Ishikawa (cell line): ENCODE measurements around the gene STARD10.

Experiments used
- CEBPB ChIP-seq: IDR thresholded peaks from 2 replicates; pipeline ENCODE4 v1.6.1; 2012
- CREB1 ChIP-seq: IDR thresholded peaks from 2 replicates; pipeline ENCODE4 v1.6.1; 2012; ENCODE audit warnings: low read depth
- EGR1 ChIP-seq: IDR thresholded peaks from 2 replicates; pipeline ENCODE4 v1.6.1; 2012
- EP300 ChIP-seq: IDR thresholded peaks from 2 replicates; pipeline ENCODE4 v1.6.1; 2012; ENCODE audit warnings: borderline replicate concordance
- FOXM1 ChIP-seq: IDR thresholded peaks from 2 replicates; pipeline ENCODE4 v1.6.1; 2012; ENCODE audit warnings: low read depth, borderline replicate concordance
- MAX ChIP-seq: IDR thresholded peaks from 2 replicates; pipeline ENCODE4 v1.6.1; 2012
- NFIC ChIP-seq: IDR thresholded peaks from 2 replicates; pipeline ENCODE4 v1.6.1; 2012
- RAD21 ChIP-seq: IDR thresholded peaks from 2 replicates; pipeline ENCODE4 v1.6.1; 2012; ENCODE audit warnings: low read depth
- REST ChIP-seq: IDR thresholded peaks from 2 replicates; pipeline ENCODE4 v1.6.1; 2012; ENCODE audit warnings: low read depth, mild to moderate bottlenecking
- TAF1 ChIP-seq: IDR thresholded peaks from 2 replicates; pipeline ENCODE4 v1.6.1; 2012; ENCODE audit warnings: low read depth, mild to moderate bottlenecking
- TCF12 ChIP-seq: IDR thresholded peaks from 2 replicates; pipeline ENCODE4 v1.6.1; 2012; ENCODE audit warnings: low read depth
- TEAD4 ChIP-seq: IDR thresholded peaks from 2 replicates; pipeline ENCODE4 v1.6.1; 2012
- USF1 ChIP-seq: IDR thresholded peaks from 2 replicates; pipeline ENCODE4 v1.6.1; 2012
- YY1 ChIP-seq: IDR thresholded peaks from 2 replicates; pipeline ENCODE4 v1.6.1; 2012; ENCODE audit warnings: low read depth
- ZBTB7A ChIP-seq: IDR thresholded peaks from 2 replicates; pipeline ENCODE4 v1.6.1; 2012; ENCODE audit warnings: low read depth

The STARD10 gene

GRCh38 chr11:72812604-72812966 lies 18.7 kb upstream of the STARD10 start:
- TF ChIP-seq TEAD4 (no peak), NFIC (no peak), TCF12 (no peak), ZBTB7A (no peak), FOXM1 (no peak), USF1 (no peak)

- no peak for TF ChIP-seq CEBPB
- TF ChIP-seq USF1 = no peak
- no peak for TF ChIP-seq EGR1
- no peak for TF ChIP-seq TAF1
- no peak for TF ChIP-seq YY1
- TF ChIP-seq TCF12 = no peak
- TF ChIP-seq EP300 = no peak
Measured at GRCh38 chr11:72808331-72808798, 14.5 kb upstream of the STARD10 start.

- TF ChIP-seq YY1 = no peak
- no peak for TF ChIP-seq REST
- no peak for TF ChIP-seq NFIC
- no peak for TF ChIP-seq ZBTB7A
- TF ChIP-seq USF1 = no peak
- no peak for TF ChIP-seq RAD21
- TF ChIP-seq TCF12 = no peak
- no peak for TF ChIP-seq TAF1
- TF ChIP-seq EP300 = no peak
- no peak for TF ChIP-seq CREB1
- TF ChIP-seq FOXM1 = no peak
- no peak for TF ChIP-seq MAX
Measured at GRCh38 chr11:72807792-72808191, 13.9 kb upstream of the STARD10 start.

- TF ChIP-seq RAD21 = no peak
- no peak for TF ChIP-seq TCF12
- no peak for TF ChIP-seq YY1
- no peak for TF ChIP-seq EGR1
- TF ChIP-seq CREB1 = no peak
- TF ChIP-seq ZBTB7A = no peak
- no peak for TF ChIP-seq REST
- no peak for TF ChIP-seq TEAD4
- no peak for TF ChIP-seq EP300
- TF ChIP-seq MAX = no peak
- no peak for TF ChIP-seq TAF1
- TF ChIP-seq FOXM1 = no peak
- no peak for TF ChIP-seq USF1
- TF ChIP-seq CEBPB = no peak
- no peak for TF ChIP-seq NFIC
Measured at GRCh38 chr11:72807021-72807693, 13.3 kb upstream of the STARD10 start.

- TF ChIP-seq YY1 = no peak
- no peak for TF ChIP-seq MAX
- TF ChIP-seq TEAD4 = no peak
- no peak for TF ChIP-seq RAD21
- TF ChIP-seq EGR1 = no peak
- TF ChIP-seq ZBTB7A = no peak
- TF ChIP-seq FOXM1 = no peak
- TF ChIP-seq EP300 = no peak
- no peak for TF ChIP-seq CEBPB
- no peak for TF ChIP-seq CREB1
- TF ChIP-seq NFIC = no peak
Measured at GRCh38 chr11:72805216-72805615, 11.4 kb upstream of the STARD10 start.
